Skeletal muscle satellite cell (primary cell): Measurements from ENCODE around the gene PTPRD.
"Not testable (repeated sequence)": the region's sequence is repeated elsewhere in the genome, so short reads cannot be mapped to it uniquely, and the experiment has no call there.

ENCODE experiments used
- H3K27me3 ChIP-seq: 2 replicates; pipeline ENCODE4 v1.7.0; 2013; ENCODE audit warnings: low read length; ENCODE audit not compliant: control insufficient read depth, insufficient read depth
- H3K36me3 ChIP-seq: 2 replicates; pipeline ENCODE4 v1.7.0; 2013; ENCODE audit warnings: mild to moderate bottlenecking, control low read depth, low read length; ENCODE audit not compliant: insufficient read depth
- H3K4me1 ChIP-seq: 2 replicates; pipeline ENCODE4 v1.7.0; 2013; ENCODE audit warnings: low read length; ENCODE audit not compliant: control insufficient read depth, insufficient read depth
- H3K4me2 ChIP-seq: 2 replicates; pipeline ENCODE4 v1.7.0; 2013; ENCODE audit warnings: mild to moderate bottlenecking, low read length
- H3K4me3 ChIP-seq: 2 replicates; pipeline ENCODE4 v1.7.0; 2013; ENCODE audit warnings: low read length
- H3K9ac ChIP-seq: 2 replicates; pipeline ENCODE4 v1.7.0; 2013; ENCODE audit warnings: mild to moderate bottlenecking, low read depth, low read length, moderate library complexity
- H3K9me3 ChIP-seq: replicated peaks from 2 replicates; pipeline ENCODE4 v1.7.0; 2013; ENCODE audit warnings: mild to moderate bottlenecking, control low read depth, low read length

The PTPRD gene

GRCh38 chr9:9112001-9112720 lies 1500.6 kb downstream of the PTPRD start:
- no peaks in the 10 kb centered on the region for H3K4me1 ChIP-seq
- H3K36me3 ChIP-seq = no peaks in the 10 kb centered on the region
- no peak overlapping the region for H3K4me2 ChIP-seq
- no peaks in the 10 kb centered on the region for H3K9me3 ChIP-seq
- H3K9ac ChIP-seq = no peak overlapping the region
- no peak overlapping the region for H3K4me3 ChIP-seq
- H3K27me3 ChIP-seq = no peaks in the 10 kb centered on the region

- Histone ChIP-seq H3K36me3 (no peaks in the 10 kb centered on the region), H3K27me3 (no peaks in the 10 kb centered on the region), H3K4me3 (no peak overlapping the region), H3K4me1 (no peaks in the 10 kb centered on the region), H3K9me3 (no peaks in the 10 kb centered on the region), H3K4me2 (no peak overlapping the region), H3K9ac (no peak overlapping the region)
Measured at GRCh38 chr9:9108641-9109040, 1504.2 kb downstream of the PTPRD start.

- H3K9ac ChIP-seq = no peak overlapping the region
Measured at GRCh38 chr9:9102295-9102694, 1510.5 kb downstream of the PTPRD start.

GRCh38 chr9:9100070-9100469 lies 1512.7 kb downstream of the PTPRD start:
- Histone ChIP-seq H3K4me2 (no peak overlapping the region), H3K9me3 (no peaks in the 10 kb centered on the region), H3K4me1 (no peaks in the 10 kb centered on the region), H3K27me3 (no peaks in the 10 kb centered on the region), H3K4me3 (no peak overlapping the region), H3K36me3 (no peaks in the 10 kb centered on the region), H3K9ac (no peak overlapping the region)

More at GRCh38 chr9:9102295-9102694, 1510.5 kb downstream of the PTPRD start:
- Histone ChIP-seq H3K4me1 (no peaks in the 10 kb centered on the region), H3K27me3 (no peaks in the 10 kb centered on the region), H3K4me2 (no peak overlapping the region), H3K36me3 (no peaks in the 10 kb centered on the region), H3K4me3 (no peak overlapping the region), H3K9me3 (no peaks in the 10 kb centered on the region)

GRCh38 chr9:9099646-9100045 lies 1513.2 kb downstream of the PTPRD start:
- Histone ChIP-seq H3K4me1 (no peaks in the 10 kb centered on the region), H3K9me3 (no peaks in the 10 kb centered on the region), H3K4me2 (no peak overlapping the region), H3K27me3 (no peaks in the 10 kb centered on the region), H3K36me3 (no peaks in the 10 kb centered on the region), H3K4me3 (no peak overlapping the region), H3K9ac (no peak overlapping the region)

GRCh38 chr9:9097254-9097653 lies 1515.5 kb downstream of the PTPRD start:
- not testable (repeated sequence) for H3K4me1 ChIP-seq, H3K4me2 ChIP-seq, H3K9me3 ChIP-seq, H3K36me3 ChIP-seq, H3K27me3 ChIP-seq, H3K9ac ChIP-seq, H3K4me3 ChIP-seq

GRCh38 chr9:9091387-9091786 lies 1521.4 kb downstream of the PTPRD start:
- Histone ChIP-seq H3K36me3 (no peaks in the 10 kb centered on the region), H3K4me3 (no peak overlapping the region), H3K27me3 (no peaks in the 10 kb centered on the region), H3K4me1 (no peaks in the 10 kb centered on the region), H3K4me2 (no peak overlapping the region), H3K9ac (no peak overlapping the region), H3K9me3 (no peaks in the 10 kb centered on the region)

- no peaks in the 10 kb centered on the region for H3K36me3 ChIP-seq
- no peaks in the 10 kb centered on the region for H3K4me1 ChIP-seq
- no peak overlapping the region for H3K4me2 ChIP-seq
- no peaks in the 10 kb centered on the region for H3K27me3 ChIP-seq
- no peak overlapping the region for H3K4me3 ChIP-seq
- H3K9me3 ChIP-seq = no peaks in the 10 kb centered on the region
- no peak overlapping the region for H3K9ac ChIP-seq
Measured at GRCh38 chr9:9079473-9079872, 1533.3 kb downstream of the PTPRD start.

- no peaks in the 10 kb centered on the region for H3K36me3 ChIP-seq
- no peaks in the 10 kb centered on the region for H3K4me1 ChIP-seq
- H3K4me2 ChIP-seq = no peak overlapping the region
- no peak overlapping the region for H3K9ac ChIP-seq
- H3K27me3 ChIP-seq = no peaks in the 10 kb centered on the region
- H3K4me3 ChIP-seq = no peak overlapping the region
- no peaks in the 10 kb centered on the region for H3K9me3 ChIP-seq
Measured at GRCh38 chr9:9078301-9078700, 1534.5 kb downstream of the PTPRD start.

- no peaks in the 10 kb centered on the region for H3K27me3 ChIP-seq
- H3K4me1 ChIP-seq = no peaks in the 10 kb centered on the region
- no peak overlapping the region for H3K9ac ChIP-seq
- H3K36me3 ChIP-seq = no peaks in the 10 kb centered on the region
- H3K9me3 ChIP-seq = no peaks in the 10 kb centered on the region
- H3K4me2 ChIP-seq = no peak overlapping the region
- H3K4me3 ChIP-seq = no peak overlapping the region
Measured at GRCh38 chr9:9061627-9062026, 1551.2 kb downstream of the PTPRD start.

GRCh38 chr9:9054354-9054992 lies 1558.3 kb downstream of the PTPRD start:
- no peaks in the 10 kb centered on the region for H3K36me3 ChIP-seq

GRCh38 chr9:9045572-9045971 lies 1567.2 kb downstream of the PTPRD start:
- H3K9ac ChIP-seq = no peak overlapping the region
- H3K4me2 ChIP-seq = no peak overlapping the region
- H3K9me3 ChIP-seq = no peaks in the 10 kb centered on the region
- H3K27me3 ChIP-seq = no peaks in the 10 kb centered on the region
- H3K36me3 ChIP-seq = no peaks in the 10 kb centered on the region
- H3K4me3 ChIP-seq = no peak overlapping the region
- H3K4me1 ChIP-seq = no peaks in the 10 kb centered on the region

More at GRCh38 chr9:9054354-9054992, 1558.3 kb downstream of the PTPRD start:
- no peak overlapping the region for H3K9ac ChIP-seq
- H3K4me3 ChIP-seq = no peak overlapping the region
- H3K4me1 ChIP-seq = no peaks in the 10 kb centered on the region
- H3K9me3 ChIP-seq = no peaks in the 10 kb centered on the region
- no peaks in the 10 kb centered on the region for H3K27me3 ChIP-seq
- H3K4me2 ChIP-seq = no peak overlapping the region
